HG03103 (cell line): ENCODE measurements around the gene RAMP2.
A peak's percentile ranks its signal among the peaks of the same experiment; 100 is the strongest.
"Not testable (repeated sequence)": the region's sequence is repeated elsewhere in the genome, so short reads cannot be mapped to it uniquely, and the experiment has no call there.

Source experiments
- ATAC-seq: cut with Tn5 transposase; IDR thresholded peaks from one replicate; pipeline ENCODE4 v1.9.1; 2021; ENCODE audit warnings: low read depth; ENCODE audit not compliant: unreplicated experiment

RAMP2 gene, protein sequence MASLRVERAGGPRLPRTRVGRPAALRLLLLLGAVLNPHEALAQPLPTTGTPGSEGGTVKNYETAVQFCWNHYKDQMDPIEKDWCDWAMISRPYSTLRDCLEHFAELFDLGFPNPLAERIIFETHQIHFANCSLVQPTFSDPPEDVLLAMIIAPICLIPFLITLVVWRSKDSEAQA

DNA sequence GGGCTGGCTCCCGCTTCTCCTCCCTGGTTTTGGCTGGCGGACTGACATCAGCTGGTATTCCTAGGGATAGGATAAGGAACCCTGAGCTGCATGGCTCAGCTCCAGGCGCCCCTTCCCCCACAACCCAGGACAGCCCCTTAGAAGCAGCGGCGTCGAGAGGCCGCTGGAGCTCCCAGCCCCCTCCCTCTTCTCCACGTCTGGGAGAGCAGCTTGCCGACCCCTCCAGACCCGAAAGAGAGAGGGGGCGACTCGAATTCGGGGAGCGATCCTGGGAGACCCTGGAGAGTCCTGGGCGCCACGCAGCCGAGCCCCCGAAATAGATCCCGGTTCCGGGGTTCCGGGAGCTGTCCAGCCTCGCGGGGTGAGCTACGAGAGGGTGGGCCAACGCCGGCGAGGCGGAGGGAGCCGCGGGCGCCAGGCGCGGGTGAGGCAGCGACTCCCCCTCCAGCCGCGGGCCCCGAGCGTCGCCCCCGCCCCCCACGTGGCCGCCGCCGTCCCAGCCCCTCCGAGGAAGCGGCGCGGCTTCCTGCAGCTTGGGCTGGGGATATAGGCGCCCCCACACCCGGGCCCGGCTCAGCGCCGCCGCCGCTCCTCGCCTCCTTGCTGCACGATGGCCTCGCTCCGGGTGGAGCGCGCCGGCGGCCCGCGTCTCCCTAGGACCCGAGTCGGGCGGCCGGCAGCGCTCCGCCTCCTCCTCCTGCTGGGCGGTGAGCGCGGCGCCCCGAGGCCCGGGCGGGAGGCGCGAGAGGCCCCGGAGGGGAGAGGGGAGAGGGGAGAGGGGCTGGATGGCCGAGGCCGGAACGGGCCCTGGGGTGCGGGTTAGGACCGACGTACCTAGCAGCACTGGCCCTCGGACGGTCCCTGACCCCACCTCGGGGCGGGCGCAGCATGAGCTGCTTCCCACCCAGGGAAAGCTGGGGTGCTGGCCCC lies at the start of gene RAMP2:
TSS of gene RAMP2 (plus strand) at position 576 of the 930 bp plus-strand sequence. CDS start at position 611, 35 bp downstream.
- no peak for ATAC-seq

DNA sequence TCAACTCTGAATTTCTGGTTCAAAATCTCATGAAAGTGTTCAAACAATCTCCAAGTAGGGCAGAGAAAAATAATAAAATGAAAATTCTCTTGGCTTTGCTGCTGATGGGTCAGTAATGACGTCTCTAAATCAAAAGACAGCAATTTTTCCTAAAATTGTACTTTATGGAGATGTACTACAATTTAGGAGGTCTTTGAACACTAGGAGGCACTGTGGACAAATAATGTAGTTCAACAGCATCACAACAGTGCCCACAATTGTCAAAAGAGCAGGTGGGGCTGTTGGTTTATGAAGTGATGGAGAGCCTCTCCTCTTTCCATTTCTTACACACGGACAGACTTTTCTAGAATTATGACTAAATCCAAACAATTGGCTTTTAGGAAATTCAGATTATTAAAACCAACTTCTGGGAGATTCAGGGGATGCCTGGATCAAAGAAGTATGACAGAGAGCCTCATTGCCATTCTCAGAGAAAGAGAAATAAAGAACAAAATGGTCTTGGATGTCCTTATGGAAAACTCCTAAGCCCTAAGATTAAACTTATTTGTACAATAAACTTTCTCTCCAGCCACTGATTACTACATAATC lies 39.9 kb upstream of the RAMP2 start:
- ATAC-seq: no peak

DNA sequence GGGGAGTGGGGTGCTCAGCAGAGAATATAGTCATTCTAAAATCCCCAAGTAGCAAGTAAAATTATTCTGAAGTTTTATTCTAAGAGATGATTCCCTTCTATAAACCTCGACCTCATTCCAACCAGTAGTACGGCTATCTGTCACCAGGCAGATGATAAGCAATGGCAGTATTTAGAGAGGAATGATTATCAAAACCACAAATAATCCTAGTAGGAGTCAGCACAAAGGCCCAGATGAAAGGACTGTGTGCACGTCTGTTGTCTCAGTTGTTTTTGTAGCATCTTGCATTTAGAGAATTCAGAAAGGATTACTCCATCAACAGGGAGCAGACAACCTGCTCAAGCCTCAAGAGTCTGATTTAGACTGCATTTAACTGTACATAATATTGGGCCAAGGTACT lies 37.4 kb upstream of the RAMP2 start:
- no peak for ATAC-seq

DNA sequence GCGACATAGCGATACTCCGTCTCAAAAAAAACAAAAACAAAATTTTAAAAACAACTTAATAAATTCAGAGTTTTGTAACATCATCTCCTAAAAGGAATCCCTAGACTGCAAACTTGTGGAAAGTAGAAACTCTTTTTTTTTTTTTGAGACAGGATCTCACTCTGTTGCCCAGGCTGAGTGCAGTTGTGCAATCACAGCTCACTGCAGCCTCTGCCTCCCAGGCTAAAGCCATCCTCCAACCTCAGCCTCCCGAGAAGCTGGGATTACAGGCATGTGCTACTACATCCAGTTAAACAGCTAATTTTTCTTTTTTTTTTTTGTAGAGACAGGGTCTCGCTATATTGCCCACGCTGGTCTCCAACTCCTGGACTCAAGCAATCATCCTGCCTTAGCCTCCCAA lies 35.9 kb upstream of the RAMP2 start:
- ATAC-seq: no peak

DNA sequence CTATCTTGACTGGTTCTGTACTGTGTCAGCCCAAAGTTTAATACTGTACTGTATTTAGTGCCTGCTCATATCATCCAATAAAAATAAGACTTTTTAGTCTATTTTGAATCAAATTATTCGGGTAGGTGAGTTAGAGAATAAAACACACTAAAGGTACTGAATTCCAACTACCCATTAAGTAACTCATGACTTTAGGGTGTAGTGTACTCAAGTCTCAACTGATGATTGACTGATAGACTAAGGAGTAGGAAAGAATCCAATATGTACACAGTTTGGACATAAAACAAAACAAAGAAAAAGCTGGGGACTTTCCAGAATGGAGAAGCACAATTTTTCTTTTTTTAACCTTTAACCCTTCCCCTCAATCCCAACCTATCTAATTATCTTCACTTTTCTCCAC lies 20.3 kb upstream of the RAMP2 start:
- no peak for ATAC-seq

DNA sequence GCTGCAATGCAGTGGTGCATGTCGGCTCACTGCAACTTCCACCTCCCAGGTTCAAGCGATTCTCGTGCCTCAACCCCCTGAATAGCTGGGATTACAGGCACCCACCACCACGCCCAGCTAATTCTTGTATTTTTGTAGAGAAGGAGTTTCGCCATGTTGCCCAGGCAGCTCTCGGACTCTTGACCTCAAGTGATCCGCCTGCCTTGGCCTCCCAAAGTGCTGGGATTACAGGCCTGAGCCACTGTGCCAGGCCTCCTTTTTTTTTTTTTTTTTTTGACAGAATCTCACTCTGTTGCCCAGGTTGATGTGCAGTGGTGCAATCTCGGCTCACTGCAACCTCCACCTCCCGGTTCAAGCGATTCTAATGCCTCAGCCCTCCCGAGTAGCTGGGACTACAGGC lies 18.1 kb upstream of the RAMP2 start:
- not testable (repeated sequence) for ATAC-seq

DNA sequence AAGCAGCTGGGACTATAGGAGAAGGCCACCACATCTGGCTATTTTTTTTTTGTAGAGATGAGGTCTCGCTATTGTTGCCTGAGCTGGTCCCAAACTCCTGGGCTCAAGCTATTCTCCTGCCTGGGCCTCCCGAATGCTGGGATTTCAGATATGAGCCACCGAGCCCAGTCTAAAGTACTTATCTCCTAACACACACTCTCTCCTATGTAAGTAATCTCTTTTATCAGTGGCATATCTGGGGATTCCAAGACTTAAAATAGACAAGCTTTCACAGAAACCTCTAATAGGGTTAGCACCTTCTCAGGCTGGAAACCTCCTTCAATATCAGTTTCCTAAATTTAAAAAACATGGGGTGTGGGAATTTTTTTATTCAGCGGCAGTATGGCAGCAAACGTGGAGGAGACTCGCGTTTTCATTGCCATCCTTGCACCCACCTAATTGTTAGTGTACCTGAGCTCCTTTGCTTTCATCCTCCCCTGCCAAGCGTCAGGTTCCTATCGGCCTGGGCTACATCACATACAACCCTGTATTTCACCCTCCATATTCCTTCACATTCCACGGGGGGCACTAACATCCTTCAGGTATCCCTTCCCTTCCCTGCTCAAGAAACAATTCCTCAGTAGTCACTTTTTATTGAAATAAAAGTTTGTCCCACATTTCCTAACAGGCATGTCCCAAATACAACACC lies 17.3 kb upstream of the RAMP2 start:
- ATAC-seq: no peak

DNA sequence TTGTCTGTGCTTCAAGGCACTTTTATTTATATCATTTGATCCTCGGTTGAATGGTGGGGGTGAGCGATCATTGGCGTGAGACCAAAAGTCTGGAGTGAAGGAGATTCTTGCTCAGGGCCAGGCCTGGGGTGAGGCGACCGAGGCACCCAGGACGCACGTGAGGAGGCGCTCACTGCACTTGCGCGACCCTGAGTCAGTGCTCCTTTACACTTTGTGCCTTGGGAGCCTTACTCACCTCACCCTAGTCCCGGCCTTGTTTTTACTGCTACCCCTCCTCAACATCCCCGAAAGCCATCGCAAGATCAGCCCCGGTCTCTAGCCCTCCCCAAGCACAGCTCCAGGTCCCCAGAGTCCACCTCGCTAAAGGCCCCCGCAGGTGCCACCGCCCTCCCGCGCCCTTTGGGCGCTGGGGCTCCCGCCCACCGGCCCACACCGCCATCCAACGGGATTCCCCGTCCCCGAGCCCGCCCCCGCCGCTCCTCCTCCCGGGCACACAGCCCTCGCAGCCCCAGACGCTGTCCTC lies 16.7 kb upstream of the RAMP2 start:
- peak; percentile 43 for ATAC-seq

DNA sequence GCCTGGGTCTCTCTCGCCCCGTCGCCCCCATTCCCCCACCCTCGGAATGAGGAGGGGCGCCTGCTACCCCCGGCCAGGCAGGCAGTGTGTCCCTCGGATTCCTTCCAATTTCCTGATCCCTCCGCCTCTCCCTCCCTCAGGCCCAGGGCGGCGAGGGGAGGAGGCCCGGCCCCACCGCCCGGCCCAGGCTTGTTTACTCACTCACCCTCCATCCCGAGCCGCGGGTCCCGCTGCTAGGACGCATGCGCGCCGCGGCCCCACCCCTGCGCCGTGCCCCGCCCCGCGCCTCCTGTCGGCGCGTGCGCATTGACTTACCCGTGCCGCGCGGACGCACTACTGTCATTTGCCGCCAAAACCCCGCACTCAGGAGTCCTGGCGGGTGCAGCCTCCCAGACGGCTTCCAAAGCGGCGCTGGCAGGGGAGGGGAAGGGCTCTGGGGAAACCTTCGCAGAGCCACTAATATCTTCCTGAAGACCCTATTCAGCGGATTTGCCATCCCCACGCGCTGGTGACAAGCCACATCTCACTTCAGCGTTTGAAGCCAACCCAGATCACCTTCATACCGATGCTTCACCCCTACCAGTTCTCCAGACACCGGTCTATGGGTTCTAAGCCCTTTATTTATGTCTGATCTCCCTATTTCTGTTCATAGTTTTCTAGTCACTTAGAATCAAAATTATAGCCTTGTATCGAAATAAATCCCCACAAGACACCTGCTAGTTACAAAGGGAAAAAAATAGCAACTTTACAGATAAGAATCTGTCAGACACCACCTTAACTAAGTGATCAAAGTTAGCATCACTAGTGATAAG lies 16.0 kb upstream of the RAMP2 start, which contains the start of gene EZH1:
TSS of gene EZH1 (minus strand) at position 235 of the 812 bp plus-strand sequence. CDS start 16,099 bp downstream, outside the sequence.
- peak; percentile 72 for ATAC-seq

DNA sequence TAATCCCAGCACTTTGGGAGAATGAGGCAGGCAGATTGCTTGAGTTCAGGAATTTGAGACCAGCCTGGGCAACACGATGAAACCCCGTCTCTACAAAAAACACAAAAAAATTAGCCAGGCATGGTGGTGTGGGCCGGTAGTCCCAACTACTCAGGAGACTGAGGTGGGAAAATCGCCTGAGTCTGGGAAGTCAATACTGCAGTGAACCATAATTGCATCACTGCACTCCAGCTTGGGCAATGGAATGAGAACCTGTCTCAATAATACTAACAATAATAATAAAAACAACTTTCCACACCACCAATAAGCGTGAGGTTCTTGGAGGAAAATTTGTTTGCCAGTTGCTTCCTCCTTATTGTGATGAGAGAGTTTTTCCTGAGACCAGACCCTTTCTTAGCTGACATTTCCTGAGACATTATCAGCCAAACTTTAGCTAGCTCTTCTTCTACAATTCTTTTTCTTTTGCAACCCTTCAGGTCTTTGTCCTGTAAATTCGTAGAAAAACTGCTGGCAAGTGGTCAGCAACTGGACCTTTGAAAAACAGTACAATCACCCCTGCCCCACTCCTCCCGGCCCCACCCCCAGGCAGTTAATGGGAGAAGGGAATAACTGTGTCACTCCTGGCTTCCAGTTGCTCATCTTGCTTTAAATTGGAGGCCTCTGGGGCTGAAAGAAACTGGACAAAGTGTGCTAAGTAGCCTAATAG lies 12.7 kb upstream of the RAMP2 start:
- ATAC-seq: no peak

DNA sequence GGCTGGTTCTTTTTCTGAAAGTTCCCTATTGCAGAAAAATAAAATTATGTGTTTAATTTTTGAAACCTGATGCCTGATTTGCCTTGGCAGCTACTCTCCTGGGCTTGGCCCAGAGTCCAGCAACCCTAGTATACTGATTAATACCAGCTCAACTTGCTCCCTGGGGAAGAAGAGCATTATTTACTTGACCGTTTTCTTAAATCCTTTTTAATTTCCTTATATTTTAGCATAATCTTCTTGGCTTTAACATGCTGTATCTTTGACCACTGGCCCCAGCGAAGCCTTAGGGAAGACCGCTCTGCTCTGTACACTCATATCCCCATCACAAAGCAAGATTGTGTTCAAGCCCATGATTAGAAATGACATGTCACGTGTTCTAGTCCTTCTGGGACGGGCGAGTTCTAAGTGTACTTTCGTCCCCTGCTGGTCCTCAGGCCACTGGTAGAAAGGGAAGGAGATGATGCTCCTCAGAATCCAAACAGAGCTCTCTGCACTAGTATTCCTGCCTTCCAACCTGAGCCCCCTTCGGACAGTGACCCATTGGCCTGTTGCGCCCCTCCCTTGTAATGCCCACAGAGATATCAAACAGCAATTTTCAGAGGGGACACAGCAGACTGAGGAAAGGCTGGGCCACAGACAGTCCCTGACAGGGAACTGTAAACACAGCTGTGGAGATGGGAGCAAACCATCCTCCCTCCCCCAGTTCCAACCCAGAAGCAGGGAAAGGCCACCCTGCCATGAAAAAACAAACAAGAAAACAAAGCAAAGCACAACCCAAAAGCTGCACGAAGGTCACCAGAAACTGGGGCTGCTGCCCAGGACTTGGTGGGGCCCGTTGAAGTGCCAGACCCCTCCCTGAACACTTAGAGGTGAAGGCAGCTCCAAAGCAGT lies 11.9 kb upstream of the RAMP2 start:
- ATAC-seq: no peak

DNA sequence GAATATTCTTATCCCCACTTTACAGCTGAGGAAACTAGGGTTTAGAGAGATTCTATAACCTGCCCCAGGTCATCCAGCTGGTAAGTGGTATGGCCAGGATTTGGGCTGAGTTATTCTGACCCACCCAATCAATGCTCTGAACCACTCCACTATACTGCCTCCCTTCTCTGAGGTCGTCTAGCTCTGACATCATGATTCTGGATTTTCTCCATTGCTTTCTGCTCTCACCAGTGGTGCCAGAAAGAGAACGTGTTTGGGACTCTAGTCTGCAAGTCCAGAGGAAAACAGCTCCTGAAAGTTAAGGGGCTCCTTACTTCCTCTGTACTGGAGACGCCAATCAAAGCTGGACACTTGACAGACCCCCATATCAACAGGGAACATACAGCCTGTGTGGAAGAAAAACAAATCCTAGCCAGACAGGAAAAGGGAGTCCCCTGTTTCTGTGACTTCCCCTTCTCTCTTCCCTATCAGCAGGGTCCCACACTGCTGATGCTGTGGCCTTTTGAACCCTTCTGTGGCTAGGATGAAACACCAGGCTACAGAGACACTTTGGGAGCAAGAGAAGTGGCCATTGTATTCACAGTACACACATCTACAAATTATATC lies 10.2 kb upstream of the RAMP2 start:
- ATAC-seq: no peak

DNA sequence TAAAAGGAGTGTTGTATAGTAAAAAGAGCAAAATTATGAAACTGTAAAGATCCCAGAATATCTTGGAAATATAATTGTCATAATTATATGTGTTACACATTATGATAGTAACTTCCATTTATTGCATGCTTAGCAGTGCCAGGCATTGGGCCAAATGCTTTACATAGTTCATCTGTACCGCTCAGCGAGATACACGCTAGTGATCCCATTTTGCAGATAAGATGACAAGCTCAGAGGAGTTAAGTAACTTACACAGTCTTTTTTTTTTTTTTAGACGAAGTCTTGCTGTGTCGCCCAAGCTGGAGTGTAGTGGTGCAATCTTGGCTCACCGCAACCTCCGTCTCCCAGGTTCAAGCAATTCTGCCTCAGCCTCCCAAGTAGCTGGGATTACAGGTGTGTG lies 9.4 kb upstream of the RAMP2 start:
- ATAC-seq: no peak

DNA sequence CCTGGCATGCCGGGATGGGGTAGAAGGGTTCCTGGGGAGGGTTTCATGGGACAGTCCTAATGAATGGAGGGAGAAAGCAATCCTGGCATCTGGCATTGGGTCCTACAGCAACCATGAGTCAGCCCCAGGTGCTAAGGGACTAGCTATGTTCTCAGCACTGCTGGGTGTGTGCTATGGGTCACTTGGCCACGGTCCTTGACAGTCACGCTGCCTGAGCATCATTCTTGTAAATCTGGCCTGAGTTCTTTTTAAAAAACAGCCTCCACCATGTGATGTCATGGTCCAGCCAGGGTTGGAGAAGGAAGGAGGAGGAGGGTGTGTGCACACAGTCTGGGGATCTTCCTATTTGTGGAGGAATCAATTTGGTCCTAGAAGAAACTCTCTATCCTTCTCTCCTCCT lies 6.2 kb upstream of the RAMP2 start:
- ATAC-seq: no peak

DNA sequence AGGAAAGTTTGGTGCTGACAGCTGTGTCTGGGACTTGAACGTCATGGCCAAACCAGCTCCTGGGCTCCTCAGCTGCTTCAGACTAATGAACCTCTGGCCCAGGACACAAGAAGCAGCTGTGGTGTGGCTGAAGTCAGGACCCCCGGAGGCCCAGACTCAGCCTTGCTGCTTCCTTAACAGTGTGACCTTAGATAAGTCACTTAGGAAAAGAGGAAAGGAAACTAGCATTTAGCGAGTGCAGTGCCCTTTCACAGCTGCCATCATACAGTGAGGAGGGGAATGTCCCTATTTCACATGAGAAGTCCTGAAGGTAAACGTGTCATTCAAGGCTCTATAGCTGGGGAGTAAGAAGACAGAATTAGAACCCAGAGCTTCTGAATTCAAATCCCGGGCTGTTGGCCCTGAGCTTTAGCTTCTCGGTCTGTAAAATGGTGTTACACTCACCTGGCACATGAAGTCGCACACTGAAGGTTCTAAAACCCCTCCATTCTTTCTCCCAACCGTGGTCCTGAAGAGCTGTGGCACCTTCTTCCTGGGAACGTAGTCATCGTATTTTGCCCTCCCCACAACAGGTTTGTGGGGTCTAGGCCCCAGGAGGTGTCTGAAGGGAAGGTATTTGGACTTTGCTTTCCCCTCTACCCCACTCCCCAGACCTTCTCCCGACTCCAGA lies 910 bp upstream of the RAMP2 start:
- ATAC-seq: no peak

DNA sequence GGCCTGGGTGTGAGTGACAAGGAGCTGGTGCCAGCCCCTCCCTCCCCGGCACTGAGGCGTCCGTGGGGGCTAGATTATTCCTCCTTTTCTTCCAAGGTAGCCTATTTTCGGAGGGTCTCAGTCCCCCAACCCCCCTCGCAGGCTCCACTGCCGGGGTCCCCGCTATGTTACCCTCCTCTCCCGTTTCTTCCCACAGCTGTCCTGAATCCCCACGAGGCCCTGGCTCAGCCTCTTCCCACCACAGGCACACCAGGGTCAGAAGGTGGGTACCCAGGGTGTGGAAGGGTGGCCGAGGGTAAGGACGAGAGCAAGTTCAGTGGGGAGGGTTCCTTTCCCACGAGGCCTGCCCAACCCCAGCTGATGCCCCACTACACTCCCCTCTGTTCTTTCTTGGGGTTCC lies 611 bp downstream of the RAMP2 start:
- no peak for ATAC-seq

DNA sequence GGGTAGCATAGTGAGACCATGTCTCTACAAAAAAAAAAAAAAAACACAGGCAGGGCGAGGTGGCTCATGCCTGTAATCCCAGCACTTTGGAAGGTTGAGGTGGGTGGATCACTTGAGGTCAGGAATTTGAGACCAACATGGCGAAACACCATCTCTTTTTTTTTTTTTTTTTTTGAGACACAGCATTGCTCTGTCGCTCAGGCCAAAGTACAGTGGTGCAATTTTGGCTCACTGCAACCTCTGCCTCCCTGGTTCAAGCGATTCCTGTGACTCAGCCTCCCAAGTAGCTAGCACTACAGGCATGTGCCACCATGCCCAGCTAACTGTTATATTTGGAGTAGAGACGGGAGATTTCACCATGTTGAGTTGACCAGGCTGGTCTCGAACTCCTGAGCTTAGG lies 5.1 kb downstream of the RAMP2 start:
- no peak for ATAC-seq
